Activated CD4-positive, alpha-beta T cell treated with anti-CD3 and anti-CD28 coated beads, Interleukin-2, amount 10 ng/mL, durations not matched to agents 24 days and 14 days (primary cell): Measurements from ENCODE around the gene MYLIP. TPM values are rescaled to one million over a fixed set of nuclear protein-coding genes. Genes with fewer than 3 reads are reported as not detected.

ENCODE experiments used
- DNase-seq: peaks from one replicate; pipeline ENCODE4 v3.0.0; 2022
- H3K27ac Mint-ChIP-seq: one replicate; pipeline ENCODE4 v1.8.0; 2022; ENCODE audit warnings: mild to moderate bottlenecking, mixed read lengths
- H3K27me3 Mint-ChIP-seq: one replicate; pipeline ENCODE4 v1.8.0; 2022; ENCODE audit warnings: mixed read lengths
- H3K36me3 Mint-ChIP-seq: one replicate; pipeline ENCODE4 v1.8.0; 2022; ENCODE audit warnings: low read depth, mild to moderate bottlenecking, mixed read lengths
- H3K4me1 Mint-ChIP-seq: one replicate; pipeline ENCODE4 v1.8.0; 2021; ENCODE audit warnings: mixed read lengths
- H3K4me3 Mint-ChIP-seq: one replicate; pipeline ENCODE4 v1.8.0; 2022; ENCODE audit warnings: mild to moderate bottlenecking, moderate library complexity, mixed read lengths
- H3K9me3 Mint-ChIP-seq: one replicate; pipeline ENCODE4 v1.8.0; 2021; ENCODE audit warnings: mixed read lengths
- intact Hi-C: fragments of 100-400 bp; cut with micrococcal nuclease; formaldehyde crosslinking; loops from one replicate; pipeline ENCODE4 v1.15.1; 2023
- total RNA-seq: library from RNA; stranded (reverse); gene quantifications from 2 replicates; pipeline ENCODE4 v1.2.3, GENCODE V29; 2022

The MYLIP gene
- total RNA-seq, 1 donor from 2014 or later, result 18.5 TPM

DNA sequence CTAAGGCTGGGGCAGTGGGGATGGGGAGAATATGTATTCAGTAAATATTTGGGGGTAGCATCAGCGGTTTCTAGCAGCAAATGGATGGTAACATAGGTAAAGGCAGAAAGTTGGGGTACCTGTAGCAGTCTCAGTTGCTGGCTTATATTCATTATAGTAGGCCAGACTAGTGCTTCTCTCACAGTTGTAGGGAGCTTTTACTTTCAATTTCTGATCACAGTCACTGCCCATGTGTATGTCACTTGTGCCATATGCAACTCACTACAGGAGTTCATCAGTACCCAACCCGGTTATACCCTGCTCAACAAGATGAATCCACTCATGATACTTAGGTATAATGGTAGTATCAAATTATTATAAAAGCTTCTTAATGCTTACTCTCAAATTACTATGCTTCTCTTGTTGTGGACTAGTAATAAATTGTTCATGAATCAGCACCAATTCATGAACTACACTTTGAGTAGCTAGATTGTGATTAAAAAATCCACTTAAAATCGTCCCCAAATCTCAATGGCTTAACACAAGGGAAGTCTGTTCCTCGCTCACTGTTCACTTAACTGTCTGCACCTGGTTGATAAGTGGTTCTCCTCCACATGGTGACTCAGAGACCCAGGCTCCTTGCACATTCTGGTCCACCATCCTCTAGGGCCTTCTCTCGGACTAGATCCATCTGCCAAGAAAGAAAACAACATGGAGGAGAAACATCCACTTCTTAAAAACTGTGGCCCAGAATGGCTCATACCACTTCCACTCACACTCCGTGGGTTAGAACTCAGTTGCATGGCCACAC lies 31.3 kb upstream of the MYLIP start:
- H3K27ac Mint-ChIP-seq, result no peak overlapping the region

GRCh38 chr6:16098211-16098610 lies 30.7 kb upstream of the MYLIP start:
- intact Hi-C loops, result no loop called here
- Mint-ChIP-seq H3K4me1 (peaks cover 7% of the 10 kb centered on the region), H3K36me3 (no peaks in the 10 kb centered on the region), H3K9me3 (peaks cover 28% of the 10 kb centered on the region), H3K27ac (no peak overlapping the region), H3K27me3 (no peaks in the 10 kb centered on the region), H3K4me3 (no peak overlapping the region)
- DNase-seq, result no peak

More for the DNA sequence above, 31.3 kb upstream of the MYLIP start:
- intact Hi-C loops, result no loop called here
- Mint-ChIP-seq H3K4me3 (no peak overlapping the region), H3K27me3 (no peaks in the 10 kb centered on the region), H3K4me1 (peaks cover 10% of the 10 kb centered on the region), H3K36me3 (no peaks in the 10 kb centered on the region), H3K9me3 (peaks cover 28% of the 10 kb centered on the region)
- no peak for DNase-seq

GRCh38 chr6:16102208-16102607 lies 26.7 kb upstream of the MYLIP start:
- no peak for DNase-seq
- Mint-ChIP-seq H3K27me3 (no peaks in the 10 kb centered on the region), H3K36me3 (no peaks in the 10 kb centered on the region), H3K27ac (no peak overlapping the region), H3K9me3 (peaks cover 21% of the 10 kb centered on the region), H3K4me3 (no peak overlapping the region), H3K4me1 (peaks cover under 1% of the 10 kb centered on the region)
- intact Hi-C loops, result no loop called here

- H3K4me3 Mint-ChIP-seq, result no peak overlapping the region
- no peaks in the 10 kb centered on the region for H3K27me3 Mint-ChIP-seq
- H3K36me3 Mint-ChIP-seq, result no peaks in the 10 kb centered on the region
- DNase-seq, result no peak
- peaks cover 17% of the 10 kb centered on the region for H3K9me3 Mint-ChIP-seq
- intact Hi-C loops, result no loop called here
- H3K4me1 Mint-ChIP-seq, result no peaks in the 10 kb centered on the region
- H3K27ac Mint-ChIP-seq, result no peak overlapping the region
Measured at GRCh38 chr6:16103722-16104121, 25.2 kb upstream of the MYLIP start.

DNA sequence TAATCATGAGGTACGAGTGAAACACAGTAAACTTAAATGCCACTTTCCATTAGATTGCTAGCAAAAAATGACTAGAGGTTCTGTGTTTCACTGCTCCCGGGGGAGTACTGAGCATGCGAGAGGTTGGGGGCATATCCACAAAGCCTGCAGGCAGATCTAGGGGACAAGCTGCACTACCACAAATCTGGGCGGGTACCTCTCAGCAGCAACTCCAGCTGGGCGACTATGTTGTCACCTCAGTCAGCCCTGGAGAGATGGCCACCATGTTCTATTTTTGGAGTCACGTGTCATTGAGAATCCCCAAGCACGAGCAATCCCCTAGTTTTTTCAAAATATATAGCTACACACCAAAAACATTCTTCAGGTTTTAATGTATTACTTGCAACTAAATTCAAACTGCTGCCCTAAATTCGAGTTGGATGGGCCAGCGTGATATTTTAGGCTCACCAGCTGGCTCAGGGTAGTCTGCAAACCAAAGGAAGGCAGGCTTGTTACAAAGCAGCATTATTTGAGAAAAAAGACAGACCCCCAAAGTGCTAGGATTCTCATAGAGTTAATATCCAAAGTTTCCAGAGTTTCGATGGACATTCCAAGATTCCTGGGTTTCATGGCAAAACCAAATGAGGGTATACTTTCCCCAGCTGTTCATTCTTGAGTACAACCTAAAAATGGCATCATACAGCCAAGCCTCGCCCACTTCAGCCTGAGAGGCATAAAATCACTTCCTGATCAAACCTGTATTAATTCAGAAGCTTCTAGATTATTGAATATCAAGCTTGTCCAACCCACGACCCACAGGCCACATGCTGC lies 24.1 kb upstream of the MYLIP start:
- Mint-ChIP-seq H3K4me3 (no peak overlapping the region), H3K9me3 (peaks cover 11% of the 10 kb centered on the region), H3K36me3 (no peaks in the 10 kb centered on the region), H3K27ac (no peak overlapping the region), H3K27me3 (no peaks in the 10 kb centered on the region), H3K4me1 (no peaks in the 10 kb centered on the region)
- DNase-seq, result no peak
- intact Hi-C loops, result no loop called here

DNA sequence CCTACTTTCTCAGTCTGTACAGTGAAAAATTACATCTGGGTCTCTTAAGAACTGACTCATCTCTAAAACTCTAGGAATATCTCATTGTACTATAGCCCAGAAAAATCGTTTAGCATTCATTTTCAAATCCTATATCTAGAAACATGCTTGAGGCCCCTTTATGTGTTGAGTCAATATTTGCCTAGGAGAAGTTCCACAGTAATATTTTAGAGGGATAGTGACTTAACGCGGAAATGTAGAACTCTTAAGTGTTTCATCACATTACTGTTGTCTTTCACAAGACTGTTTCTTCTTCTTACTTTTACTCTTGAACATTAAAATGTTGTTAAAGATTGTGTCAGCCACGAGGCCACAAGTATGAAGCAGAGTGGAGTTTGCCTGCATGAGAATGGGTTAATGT lies 23.0 kb upstream of the MYLIP start:
- H3K9me3 Mint-ChIP-seq, result peaks cover 1% of the 10 kb centered on the region

GRCh38 chr6:16106991-16107787 lies 21.7 kb upstream of the MYLIP start:
- no peaks in the 10 kb centered on the region for H3K4me1 Mint-ChIP-seq
- no peaks in the 10 kb centered on the region for H3K27me3 Mint-ChIP-seq
- H3K4me3 Mint-ChIP-seq, result no peak overlapping the region
- intact Hi-C loops, result no loop called here
- no peak for DNase-seq
- no peaks in the 10 kb centered on the region for H3K36me3 Mint-ChIP-seq
- no peak overlapping the region for H3K27ac Mint-ChIP-seq
- no peaks in the 10 kb centered on the region for H3K9me3 Mint-ChIP-seq

More for the DNA sequence above, 23.0 kb upstream of the MYLIP start:
- Mint-ChIP-seq H3K4me3 (no peak overlapping the region), H3K27ac (no peak overlapping the region), H3K4me1 (no peaks in the 10 kb centered on the region), H3K36me3 (no peaks in the 10 kb centered on the region), H3K27me3 (no peaks in the 10 kb centered on the region)
- intact Hi-C loops, result no loop called here
- no peak for DNase-seq

GRCh38 chr6:16108419-16108818 lies 20.5 kb upstream of the MYLIP start:
- DNase-seq, result no peak
- Mint-ChIP-seq H3K4me1 (no peaks in the 10 kb centered on the region), H3K36me3 (no peaks in the 10 kb centered on the region), H3K27me3 (peaks cover 5% of the 10 kb centered on the region), H3K4me3 (no peak overlapping the region), H3K9me3 (no peaks in the 10 kb centered on the region), H3K27ac (no peak overlapping the region)
- intact Hi-C loops, result no loop called here

- intact Hi-C loops, result no loop called here
- peaks cover 7% of the 10 kb centered on the region for H3K27me3 Mint-ChIP-seq
- H3K4me1 Mint-ChIP-seq, result no peaks in the 10 kb centered on the region
- DNase-seq, result no peak
- H3K9me3 Mint-ChIP-seq, result no peaks in the 10 kb centered on the region
- no peaks in the 10 kb centered on the region for H3K36me3 Mint-ChIP-seq
- H3K27ac Mint-ChIP-seq, result no peak overlapping the region
- no peak overlapping the region for H3K4me3 Mint-ChIP-seq
Measured at GRCh38 chr6:16108921-16109658, 19.8 kb upstream of the MYLIP start.

- Mint-ChIP-seq H3K4me1 (no peaks in the 10 kb centered on the region), H3K9me3 (no peaks in the 10 kb centered on the region), H3K27ac (no peak overlapping the region), H3K36me3 (no peaks in the 10 kb centered on the region), H3K4me3 (no peak overlapping the region), H3K27me3 (peaks cover 11% of the 10 kb centered on the region)
- intact Hi-C loops, result no loop called here
- no peak for DNase-seq
Measured at GRCh38 chr6:16109659-16110305, 19.1 kb upstream of the MYLIP start.

GRCh38 chr6:16118825-16119224 lies 10.1 kb upstream of the MYLIP start:
- no peaks in the 10 kb centered on the region for H3K9me3 Mint-ChIP-seq
- H3K36me3 Mint-ChIP-seq, result no peaks in the 10 kb centered on the region
- DNase-seq, result no peak
- no peak overlapping the region for H3K4me3 Mint-ChIP-seq
- H3K27me3 Mint-ChIP-seq, result peaks cover 31% of the 10 kb centered on the region
- intact Hi-C loops, result no loop called here
- H3K4me1 Mint-ChIP-seq, result peaks cover 1% of the 10 kb centered on the region
- H3K27ac Mint-ChIP-seq, result no peak overlapping the region

DNA sequence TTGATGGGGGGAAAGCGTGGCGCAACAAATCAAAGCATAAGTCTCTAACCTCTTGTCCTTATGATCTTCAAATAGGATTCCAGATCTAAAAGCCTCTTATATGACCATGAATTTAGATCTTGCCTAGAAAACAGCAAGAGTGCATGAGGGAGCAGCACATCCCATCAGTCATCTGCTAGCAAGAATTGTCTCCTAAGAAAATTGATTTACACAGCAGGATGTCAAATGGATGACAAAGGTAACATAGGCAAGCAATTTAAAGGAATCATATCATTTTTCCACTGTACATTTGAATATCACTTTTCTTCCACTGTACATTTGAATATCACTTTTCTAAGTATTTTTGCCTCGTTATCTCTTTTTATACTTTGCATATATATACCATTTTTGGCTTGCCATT lies 7.5 kb upstream of the MYLIP start:
- H3K9me3 Mint-ChIP-seq, result no peaks in the 10 kb centered on the region
- H3K36me3 Mint-ChIP-seq, result no peaks in the 10 kb centered on the region
- intact Hi-C loops, result no loop called here
- H3K27me3 Mint-ChIP-seq, result peaks cover 30% of the 10 kb centered on the region
- peaks cover 1% of the 10 kb centered on the region for H3K4me1 Mint-ChIP-seq
- no peak overlapping the region for H3K4me3 Mint-ChIP-seq
- DNase-seq, result no peak
- no peak overlapping the region for H3K27ac Mint-ChIP-seq

DNA sequence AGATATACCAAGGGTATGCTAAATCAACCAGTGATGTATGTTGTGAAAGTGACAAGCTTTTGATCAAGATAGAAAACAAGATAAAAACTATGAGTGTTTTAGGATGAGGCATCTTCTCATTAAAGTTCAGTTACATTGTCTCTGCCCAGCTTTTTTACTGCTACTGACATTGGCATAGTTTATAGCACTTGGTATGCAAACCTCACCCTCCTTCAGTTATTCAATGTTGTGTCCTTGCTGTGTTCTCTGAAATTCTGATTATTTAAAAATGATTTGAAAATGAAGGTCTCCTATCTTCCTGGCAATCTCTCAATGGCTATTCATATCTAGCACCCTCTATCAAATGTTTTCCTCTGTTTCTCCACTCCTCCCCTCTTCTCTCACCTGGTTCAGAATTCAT lies 6.7 kb upstream of the MYLIP start:
- Mint-ChIP-seq H3K4me1 (peaks cover 1% of the 10 kb centered on the region), H3K4me3 (no peak overlapping the region), H3K27me3 (peaks cover 34% of the 10 kb centered on the region), H3K9me3 (no peaks in the 10 kb centered on the region), H3K27ac (no peak overlapping the region), H3K36me3 (no peaks in the 10 kb centered on the region)
- intact Hi-C loops, result no loop called here
- DNase-seq, result no peak
